ENCODE measurements around the gene MGAT5. TPM values are rescaled to one million over a fixed set of nuclear protein-coding genes. Genes with fewer than 3 reads are reported as not detected.

MGAT5 gene
- total RNA-seq, 6 experiments from 2014 or later: 4.5 to 16.0 (median 10.0) TPM

GRCh38 chr2:134454426-134454825, 200.6 kb downstream of the MGAT5 start:
- intact Hi-C loops (cut with DNase I): no loop called here
- 74% methylated on average over 8 of the region's 8 CpGs for WGBS (ENCODE audit: insufficient coverage, low coverage, low lambda C conversion rate, missing lambda C conversion rate)
- peak overlapping the region in 1 of 3 donors; percentile 45 for H3K27ac ChIP-seq
- DNase-seq (peak in 1 of 3 donors; percentile 31), ATAC-seq (no peak)
- TF ChIP-seq POLR2A (IDR thresholded peaks at IDR 0.05) (no peak), CTCF (IDR thresholded peaks at IDR 0.05) (no peak)
- no peaks in the 10 kb centered on the region for H3K36me3 ChIP-seq
- H3K4me3 ChIP-seq: no peak overlapping the region
- H3K27me3 ChIP-seq: no peaks in the 10 kb centered on the region
- H3K4me1 ChIP-seq: peaks cover 0 to 23% (median 4%) of the 10 kb centered on the region in 4 donors
- no peaks in the 10 kb centered on the region for H3K9me3 ChIP-seq

GRCh38 chr2:134454931-134455330, 201.1 kb downstream of the MGAT5 start:
- intact Hi-C loops (cut with DNase I): no loop called here
- DNase-seq (no peak), ATAC-seq (peak in 1 of 4 donors; percentile 5)
- Histone ChIP-seq H3K4me1 (peaks cover 0 to 23% (median 4%) of the 10 kb centered on the region in 4 donors), H3K9me3 (no peaks in the 10 kb centered on the region), H3K36me3 (no peaks in the 10 kb centered on the region), H3K27me3 (no peaks in the 10 kb centered on the region), H3K4me3 (no peak overlapping the region), H3K27ac (peak overlapping the region in 1 of 3 donors; percentile 45)
- TF ChIP-seq CTCF (IDR thresholded peaks at IDR 0.05): no peak
- no peak for TF ChIP-seq POLR2A (IDR thresholded peaks at IDR 0.05)
- 76% methylated on average over 6 of the region's 6 CpGs for WGBS (ENCODE audit: insufficient coverage, low coverage, low lambda C conversion rate, missing lambda C conversion rate)

GRCh38 chr2:134455426-134455825, 201.6 kb downstream of the MGAT5 start:
- no peak for TF ChIP-seq CTCF (IDR thresholded peaks at IDR 0.05)
- no peak for TF ChIP-seq POLR2A (IDR thresholded peaks at IDR 0.05)
- Histone ChIP-seq H3K36me3 (no peaks in the 10 kb centered on the region), H3K4me1 (peaks cover 0 to 21% (median 4%) of the 10 kb centered on the region in 4 donors), H3K4me3 (no peak overlapping the region), H3K27me3 (no peaks in the 10 kb centered on the region), H3K27ac (peak overlapping the region in 1 of 3 donors; percentile 45), H3K9me3 (no peaks in the 10 kb centered on the region)
- WGBS (ENCODE audit: insufficient coverage, low coverage, low lambda C conversion rate, missing lambda C conversion rate): 79% methylated on average over 2 of the region's 10 CpGs
- intact Hi-C loops (cut with DNase I): no loop called here
- peak in 1 of 4 donors; percentile 6 for ATAC-seq
- DNase-seq: no peak

GRCh38 chr2:134457353-134457752, 203.5 kb downstream of the MGAT5 start:
- H3K4me3 ChIP-seq: no peak overlapping the region
- peak overlapping the region in 2 of 3 donors; percentile 41 to 82 for H3K27ac ChIP-seq
- intact Hi-C loops (cut with DNase I): no loop called here
- TF ChIP-seq POLR2A (IDR thresholded peaks at IDR 0.05) (no peak), CTCF (IDR thresholded peaks at IDR 0.05) (no peak)
- no peaks in the 10 kb centered on the region for H3K36me3 ChIP-seq
- ATAC-seq: peak in 3 of 4 donors; percentile 7 to 30 (median 19)
- DNase-seq: no peak
- no peaks in the 10 kb centered on the region for H3K9me3 ChIP-seq
- WGBS (ENCODE audit: insufficient coverage, low coverage, low lambda C conversion rate, missing lambda C conversion rate): 83% methylated on average over 5 of the region's 7 CpGs
- H3K4me1 ChIP-seq: peaks cover 0 to 13% (median 4%) of the 10 kb centered on the region in 4 donors
- H3K27me3 ChIP-seq: no peaks in the 10 kb centered on the region
